Measurements from ENCODE around the gene ULK2.

DNA sequence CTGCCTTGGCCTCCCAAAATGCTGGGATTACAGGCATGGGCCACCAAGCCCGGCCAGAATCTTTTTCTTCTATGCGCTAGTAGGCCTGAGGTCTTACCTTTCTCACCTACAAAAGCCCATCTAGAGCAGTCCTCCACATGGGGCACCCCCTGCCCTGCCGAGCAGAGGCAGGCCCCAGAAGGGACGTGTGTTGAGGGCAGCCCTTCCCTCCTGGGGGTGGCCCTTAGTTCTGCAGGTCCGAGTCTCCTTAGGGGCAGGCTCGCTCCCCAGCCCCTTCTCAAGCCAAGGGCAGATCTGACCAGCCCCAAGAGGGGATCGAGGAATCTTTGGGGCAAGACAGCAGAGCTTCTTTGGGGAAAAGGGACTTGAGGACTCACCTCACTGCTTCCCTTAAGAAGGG, 101.7 kb downstream of the ULK2 start:
- TF ChIP-seq, protein P1, sequence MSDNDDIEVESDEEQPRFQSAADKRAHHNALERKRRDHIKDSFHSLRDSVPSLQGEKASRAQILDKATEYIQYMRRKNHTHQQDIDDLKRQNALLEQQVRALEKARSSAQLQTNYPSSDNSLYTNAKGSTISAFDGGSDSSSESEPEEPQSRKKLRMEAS (IDR thresholded peaks at IDR 0.05; ENCODE audit: low read depth, low read length) = no peak
- TF ChIP-seq, protein P2, sequence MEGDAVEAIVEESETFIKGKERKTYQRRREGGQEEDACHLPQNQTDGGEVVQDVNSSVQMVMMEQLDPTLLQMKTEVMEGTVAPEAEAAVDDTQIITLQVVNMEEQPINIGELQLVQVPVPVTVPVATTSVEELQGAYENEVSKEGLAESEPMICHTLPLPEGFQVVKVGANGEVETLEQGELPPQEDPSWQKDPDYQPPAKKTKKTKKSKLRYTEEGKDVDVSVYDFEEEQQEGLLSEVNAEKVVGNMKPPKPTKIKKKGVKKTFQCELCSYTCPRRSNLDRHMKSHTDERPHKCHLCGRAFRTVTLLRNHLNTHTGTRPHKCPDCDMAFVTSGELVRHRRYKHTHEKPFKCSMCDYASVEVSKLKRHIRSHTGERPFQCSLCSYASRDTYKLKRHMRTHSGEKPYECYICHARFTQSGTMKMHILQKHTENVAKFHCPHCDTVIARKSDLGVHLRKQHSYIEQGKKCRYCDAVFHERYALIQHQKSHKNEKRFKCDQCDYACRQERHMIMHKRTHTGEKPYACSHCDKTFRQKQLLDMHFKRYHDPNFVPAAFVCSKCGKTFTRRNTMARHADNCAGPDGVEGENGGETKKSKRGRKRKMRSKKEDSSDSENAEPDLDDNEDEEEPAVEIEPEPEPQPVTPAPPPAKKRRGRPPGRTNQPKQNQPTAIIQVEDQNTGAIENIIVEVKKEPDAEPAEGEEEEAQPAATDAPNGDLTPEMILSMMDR (IDR thresholded peaks at IDR 0.05 in 2 of 3, conservative IDR thresholded peaks at IDR 0.05 in 1 of 3; ENCODE audit: control insufficient read depth in 2 of 3, extremely low read depth in 1 of 3, insufficient read depth in 1 of 3, low read depth in 3 of 3, low read length in 3 of 3) = no peak
- no peak for TF ChIP-seq ZNF274 (IDR thresholded peaks at IDR 0.05; ENCODE audit: insufficient read depth, insufficient read length)
- TF ChIP-seq YBX1 (IDR thresholded peaks at IDR 0.05) = no peak
- TF ChIP-seq HDGF (IDR thresholded peaks at IDR 0.05) = no peak
- no peak for TF ChIP-seq POLR2AphosphoS5 (IDR thresholded peaks at IDR 0.05; ENCODE audit: low read length)
- TF ChIP-seq EP300 (IDR thresholded peaks at IDR 0.05; ENCODE audit: borderline replicate concordance in 1 of 2, control insufficient read depth in 1 of 2, low read depth in 2 of 2, low read length in 2 of 2) = no peak
- no peak for TF ChIP-seq POLR2A (IDR thresholded peaks at IDR 0.05; ENCODE audit: low read depth, low read length)
- TF ChIP-seq BACH1 (IDR thresholded peaks at IDR 0.05; ENCODE audit: borderline replicate concordance) = no peak
- TF ChIP-seq ASH2L (IDR thresholded peaks at IDR 0.05; ENCODE audit: borderline replicate concordance, low read depth) = no peak
